OCI-LY3 (cell line): Measurements from ENCODE around the gene KDSR.

Source experiments
- H2AFZ ChIP-seq: fragments of 200-600, 300-600 bp; shearing (Covaris generic); 2 replicates; pipeline ENCODE4 v1.6.0; 2014; ENCODE audit warnings: antibody characterized with exemption, low read depth, low read length
- H3K27ac ChIP-seq: fragments of 200-600, 300-600 bp; sonication (generic); 2 replicates; pipeline ENCODE4 v1.5.1; 2014; ENCODE audit warnings: mild to moderate bottlenecking, low read length, moderate library complexity, mixed read lengths
- H3K27me3 ChIP-seq: fragments of 200-600, 300-600 bp; sonication (generic); 2 replicates; pipeline ENCODE4 v1.6.1; 2014; ENCODE audit warnings: low read depth, low read length, mixed read lengths
- H3K36me3 ChIP-seq: fragments of 200-600, 300-600 bp; sonication (generic); replicated peaks from 2 replicates; pipeline ENCODE3; 2014; ENCODE audit warnings: low read depth, low read length, mixed read lengths
- H3K4me1 ChIP-seq: fragments of 300-600, 200-600 bp; sonication (generic); 2 replicates; pipeline ENCODE4 v1.6.1; 2014; ENCODE audit warnings: low read length, mixed read lengths
- H3K4me2 ChIP-seq: fragments of 200-600, 300-600 bp; sonication (generic); 2 replicates; pipeline ENCODE4 v1.6.1; 2014; ENCODE audit warnings: low read length, mixed read lengths
- H3K4me3 ChIP-seq: fragments of 300-600, 200-600 bp; sonication (generic); 2 replicates; pipeline ENCODE4 v1.5.1; 2014; ENCODE audit warnings: antibody characterized with exemption, mild to moderate bottlenecking, low read length, moderate library complexity
- H3K79me2 ChIP-seq: fragments of 300-600, 200-600 bp; shearing (Covaris generic); 2 replicates; pipeline ENCODE4 v1.6.1; 2014; ENCODE audit warnings: mild to moderate bottlenecking, low read length, mixed read lengths
- H3K9ac ChIP-seq: fragments of 300-600, 200-600 bp; shearing (Covaris generic); 2 replicates; pipeline ENCODE4 v1.6.0; 2014; ENCODE audit warnings: mild to moderate bottlenecking, low read length, moderate library complexity
- H3K9me3 ChIP-seq: fragments of 200-600, 300-600 bp; shearing (Covaris generic); 2 replicates; pipeline ENCODE4 v1.6.1; 2014; ENCODE audit warnings: low read length, mixed read lengths; ENCODE audit not compliant: insufficient read depth
- H4K20me1 ChIP-seq: fragments of 200-600, 300-600 bp; sonication (generic); 2 replicates; pipeline ENCODE4 v1.6.1; 2016; ENCODE audit warnings: low read length, mixed read lengths; ENCODE audit not compliant: insufficient read depth
- EZH2phosphoT487 ChIP-seq: fragments of 200-600 bp; shearing (Covaris generic); IDR thresholded peaks from 2 replicates; pipeline ENCODE4 v1.6.1; 2018; ENCODE audit warnings: antibody characterized with exemption, mixed run types, low read depth
- TF ChIP-seq, protein P1 (sequence below): fragments of 200-600, 300-600 bp; sonication (generic); IDR thresholded peaks from 2 replicates; pipeline ENCODE4 v1.5.1; 2014; ENCODE audit warnings: antibody characterized with exemption, low read length, low read depth

Gene KDSR

DNA sequence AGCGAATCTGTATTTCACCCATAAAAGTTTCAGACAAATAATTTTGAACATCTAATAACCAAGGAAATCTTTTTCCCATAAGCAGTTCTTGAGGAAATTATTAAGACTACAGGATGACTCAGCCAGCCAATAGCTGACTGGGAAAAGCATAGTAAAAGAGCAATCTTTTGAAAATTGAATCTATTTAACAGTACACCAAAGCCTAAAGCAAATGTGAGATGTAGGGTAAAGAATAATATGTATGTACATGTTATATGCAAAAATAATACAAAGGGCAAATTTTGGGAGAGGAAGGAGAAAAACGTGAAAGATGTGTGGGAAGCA, 12.6 kb upstream of the KDSR start:
- Histone ChIP-seq H3K27ac (no peak overlapping the region), H3K4me3 (no peak overlapping the region), H3K27me3 (no peaks in the 10 kb centered on the region), H3K4me2 (no peak overlapping the region), H3K4me1 (peaks cover 10% of the 10 kb centered on the region), H4K20me1 (no peaks in the 10 kb centered on the region), H3K79me2 (no peaks in the 10 kb centered on the region), H3K9me3 (0 out of 2 replicates have a peak, but pooled peaks cover 8% of the 10 kb centered on the region), H3K36me3 (peaks cover 3% of the 10 kb centered on the region), H2AFZ (peak overlapping the region; percentile 13; the same call in 1 of the 2 replicates), H3K9ac (no peak overlapping the region)
- no peak for TF ChIP-seq EZH2phosphoT487
- TF ChIP-seq, protein P1, sequence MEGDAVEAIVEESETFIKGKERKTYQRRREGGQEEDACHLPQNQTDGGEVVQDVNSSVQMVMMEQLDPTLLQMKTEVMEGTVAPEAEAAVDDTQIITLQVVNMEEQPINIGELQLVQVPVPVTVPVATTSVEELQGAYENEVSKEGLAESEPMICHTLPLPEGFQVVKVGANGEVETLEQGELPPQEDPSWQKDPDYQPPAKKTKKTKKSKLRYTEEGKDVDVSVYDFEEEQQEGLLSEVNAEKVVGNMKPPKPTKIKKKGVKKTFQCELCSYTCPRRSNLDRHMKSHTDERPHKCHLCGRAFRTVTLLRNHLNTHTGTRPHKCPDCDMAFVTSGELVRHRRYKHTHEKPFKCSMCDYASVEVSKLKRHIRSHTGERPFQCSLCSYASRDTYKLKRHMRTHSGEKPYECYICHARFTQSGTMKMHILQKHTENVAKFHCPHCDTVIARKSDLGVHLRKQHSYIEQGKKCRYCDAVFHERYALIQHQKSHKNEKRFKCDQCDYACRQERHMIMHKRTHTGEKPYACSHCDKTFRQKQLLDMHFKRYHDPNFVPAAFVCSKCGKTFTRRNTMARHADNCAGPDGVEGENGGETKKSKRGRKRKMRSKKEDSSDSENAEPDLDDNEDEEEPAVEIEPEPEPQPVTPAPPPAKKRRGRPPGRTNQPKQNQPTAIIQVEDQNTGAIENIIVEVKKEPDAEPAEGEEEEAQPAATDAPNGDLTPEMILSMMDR = no peak

DNA sequence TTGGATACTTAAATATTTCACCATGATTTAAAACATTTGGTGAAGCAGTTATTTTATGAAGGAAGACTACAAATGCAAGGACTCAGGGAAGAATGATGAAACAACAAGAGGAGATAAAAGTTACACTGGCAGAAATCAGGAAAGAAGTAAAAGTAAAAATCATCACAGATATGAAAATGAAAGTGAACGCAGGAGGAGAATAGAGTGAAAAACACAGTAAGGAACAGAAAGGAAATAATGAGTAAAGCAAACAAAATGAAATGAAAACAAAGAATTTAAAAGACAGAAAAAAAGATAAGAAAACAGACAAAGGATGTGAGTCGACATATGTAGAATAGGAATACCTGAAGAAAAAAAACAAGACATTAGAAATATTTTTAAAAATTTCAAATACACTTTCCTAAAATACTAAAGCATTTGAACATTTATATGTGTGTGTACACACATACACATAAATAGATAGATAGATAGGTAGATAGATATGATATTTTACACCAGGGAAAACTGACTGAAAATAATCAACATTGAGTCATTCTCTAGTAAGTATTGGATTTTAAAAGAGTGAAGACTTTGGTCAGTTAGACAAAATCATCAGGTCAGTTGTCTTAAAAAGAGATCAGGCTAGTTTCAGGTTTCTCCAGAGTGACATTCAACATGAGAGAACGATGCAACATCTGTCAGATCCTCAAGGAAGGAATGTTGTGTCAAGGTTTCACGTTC, 12.1 kb upstream of the KDSR start:
- H3K4me3 ChIP-seq = no peak overlapping the region
- peak overlapping the region; percentile 44 for H3K4me2 ChIP-seq
- H4K20me1 ChIP-seq = no peaks in the 10 kb centered on the region
- peaks cover 10% of the 10 kb centered on the region for H3K4me1 ChIP-seq
- H2AFZ ChIP-seq = peak overlapping the region; percentile 13
- H3K79me2 ChIP-seq = no peaks in the 10 kb centered on the region
- H3K9me3 ChIP-seq = 0 out of 2 replicates have a peak, but pooled peaks cover 8% of the 10 kb centered on the region
- H3K9ac ChIP-seq = no peak overlapping the region
- H3K27ac ChIP-seq = no peak overlapping the region
- no peaks in the 10 kb centered on the region for H3K27me3 ChIP-seq
- TF ChIP-seq, protein P1 = no peak
- TF ChIP-seq EZH2phosphoT487 = no peak
- H3K36me3 ChIP-seq = peaks cover 3% of the 10 kb centered on the region

DNA sequence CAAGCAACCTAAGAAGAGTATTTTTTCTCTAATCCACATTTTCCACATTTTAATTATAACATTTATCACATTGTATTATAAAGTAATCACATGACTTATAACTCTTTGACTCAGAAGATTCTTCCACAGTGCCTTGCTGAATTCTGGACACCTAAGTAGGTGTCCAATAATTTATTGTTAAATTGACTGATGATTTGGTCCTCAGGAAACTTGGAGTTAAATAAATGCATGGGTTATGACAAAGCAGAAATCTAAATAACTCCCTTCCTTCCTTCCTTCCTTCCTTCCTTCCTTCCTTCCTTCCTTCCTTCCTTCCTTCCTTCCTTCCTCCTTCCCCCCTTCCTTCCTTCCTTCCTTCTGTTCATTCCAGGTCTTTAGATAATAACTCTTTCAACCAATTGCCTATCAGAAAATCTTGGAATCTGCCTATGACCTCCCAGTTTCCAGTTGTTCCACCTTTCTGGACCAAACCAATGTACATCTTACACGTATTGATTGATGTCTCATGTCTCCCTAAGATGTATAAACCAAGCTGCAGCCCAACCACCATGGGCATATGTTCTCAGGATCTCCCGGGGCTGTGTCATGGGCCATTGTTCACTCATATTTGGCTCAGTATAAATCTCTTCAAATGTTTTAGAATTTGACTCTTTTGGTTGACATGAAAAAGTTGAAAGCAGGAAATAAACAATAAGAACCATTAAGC, 10.4 kb upstream of the KDSR start:
- no peaks in the 10 kb centered on the region for H3K79me2 ChIP-seq
- H3K36me3 ChIP-seq = no peaks in the 10 kb centered on the region
- H4K20me1 ChIP-seq = no peaks in the 10 kb centered on the region

DNA sequence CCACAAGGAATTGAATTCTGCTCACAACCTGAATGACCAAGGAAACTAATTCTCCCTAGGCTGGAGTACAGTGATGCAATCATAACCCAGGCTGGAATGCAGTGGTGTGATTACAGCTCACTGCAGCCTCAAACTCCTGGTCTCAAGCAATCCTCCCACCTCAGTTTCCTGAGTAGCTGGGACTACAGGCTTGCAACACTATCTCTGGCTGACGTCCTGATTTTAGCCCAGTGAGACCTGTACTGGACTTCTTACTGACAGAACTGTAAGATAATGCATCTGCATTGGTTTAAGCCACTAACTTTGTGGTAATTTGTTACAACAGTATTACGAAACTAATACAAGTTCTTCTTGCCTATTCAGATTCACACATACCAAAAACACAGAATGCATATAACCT, 9.5 kb upstream of the KDSR start:
- Histone ChIP-seq H3K27ac (no peak overlapping the region), H3K36me3 (no peaks in the 10 kb centered on the region), H2AFZ (no peak overlapping the region), H3K4me3 (no peak overlapping the region), H4K20me1 (no peaks in the 10 kb centered on the region), H3K79me2 (no peaks in the 10 kb centered on the region), H3K27me3 (no peaks in the 10 kb centered on the region), H3K9ac (no peak overlapping the region), H3K4me1 (peaks cover 10% of the 10 kb centered on the region), H3K4me2 (no peak overlapping the region), H3K9me3 (0 out of 2 replicates have a peak, but pooled peaks cover 8% of the 10 kb centered on the region)
- TF ChIP-seq EZH2phosphoT487 = no peak
- TF ChIP-seq, protein P1 = no peak

More for the DNA sequence above, 10.4 kb upstream of the KDSR start:
- Histone ChIP-seq H3K9me3 (0 out of 2 replicates have a peak, but pooled peaks cover 8% of the 10 kb centered on the region), H3K9ac (no peak overlapping the region), H2AFZ (no peak overlapping the region), H3K4me1 (peaks cover 10% of the 10 kb centered on the region), H3K4me3 (no peak overlapping the region), H3K27ac (no peak overlapping the region), H3K4me2 (no peak overlapping the region), H3K27me3 (no peaks in the 10 kb centered on the region)
- TF ChIP-seq, protein P1 = no peak
